K562 (cell line): Measurements from ENCODE around the gene FMNL2. TPM values are rescaled to one million over a fixed set of nuclear protein-coding genes. Genes with fewer than 3 reads are reported as not detected.
A peak's percentile ranks its signal among the peaks of the same experiment; 100 is the strongest.

Experiments used
- ATAC-seq: fragments of 200-7000 bp; cut with Tn5 transposase; 3 replicates; pipeline ENCODE4 v1.9.1; 2020; ENCODE audit warnings: moderate library complexity
- BruUV-seq: library from RNA; stranded (reverse); fragments of 400-500 nt; replicated peaks from 2 replicates; lab custom pipeline; 2021; lab: Mats Ljungman, UMichigan
- CTCF ChIA-PET: fragments of 300-600 bp; formaldehyde crosslinking; extraction: SDS; loops from one replicate; lab custom pipeline; 2021; ENCODE audit warnings: low intra/inter-chr PET ratio; lab: Yijun Ruan, JAX
- POLR2A ChIA-PET: fragments of 300-600, 350-650 bp; sonication (Branson Sonifier 250); formaldehyde crosslinking; extraction: SDS; loops from one replicate; lab custom pipeline; 2021; ENCODE audit warnings: antibody characterized with exemption, inconsistent platforms; lab: Yijun Ruan, JAX
- DNase-seq, 4 experiments: peaks; one replicate each; pipeline versions ENCODE4 v3.0.0 to v3.0.0-alpha.2; 2011 to 2018; ENCODE audit warnings: low spot score in 3 of 4, mixed read lengths in 3 of 4; ENCODE audit errors: extremely low read depth in 1 of 4
- FAIRE-seq: peaks from 2 replicates; lab custom pipeline; 2011; peaks lifted over from hg19 to GRCh38; lab: Jason Lieb, UNC
- H2AFZ ChIP-seq: 2 replicates; pipeline ENCODE4 v1.6.0; 2011; ENCODE audit warnings: low read depth, low read length, control low read depth, inconsistent platforms
- H3K27ac ChIP-seq: fragments of 200-600 bp; 3 replicates; pipeline ENCODE4 v1.8.0; 2011; ENCODE audit warnings: low read depth, mild to moderate bottlenecking, control low read depth, inconsistent platforms, low read length, moderate library complexity, mixed read lengths; ENCODE audit errors: extremely low read depth
- H3K27me3 ChIP-seq, 2 experiments: fragments of 300-600 bp in 1 of 2; 2 replicates in 1 of 2; 3 replicates in 1 of 2; pipeline versions ENCODE4 v1.6.0 to v1.8.0; 2011; ENCODE audit warnings: inconsistent platforms in 2 of 2, low read length in 2 of 2, mild to moderate bottlenecking in 1 of 2, mixed read lengths in 1 of 2, moderate library complexity in 1 of 2; ENCODE audit not compliant: control insufficient read depth in 2 of 2, insufficient read depth in 2 of 2
- H3K36me3 ChIP-seq: fragments of 300-600 bp; 3 replicates; pipeline ENCODE4 v1.8.0; 2011; ENCODE audit warnings: mild to moderate bottlenecking, low read length, inconsistent platforms; ENCODE audit not compliant: control insufficient read depth, insufficient read depth
- H3K4me1 ChIP-seq, 2 experiments: fragments of 200-600 bp in 1 of 2; replicated peaks in 1 of 2; 2 replicates in 1 of 2; 3 replicates in 1 of 2; pipeline versions ENCODE4 v1.5.1 to v1.8.0; 2011; ENCODE audit warnings: inconsistent platforms in 2 of 2, low read length in 2 of 2, mild to moderate bottlenecking in 1 of 2, mixed read lengths in 1 of 2, moderate library complexity in 1 of 2; ENCODE audit not compliant: control insufficient read depth in 2 of 2, insufficient read depth in 2 of 2
- H3K4me2 ChIP-seq: 2 replicates; pipeline ENCODE4 v1.6.1; 2011; ENCODE audit warnings: low read length, control low read depth, inconsistent platforms, mixed read lengths; ENCODE audit not compliant: insufficient read depth
- H3K4me3 ChIP-seq: fragments of 200-600 bp; sonication (generic), shearing (Covaris generic); 2 replicates; pipeline ENCODE4 v1.5.1; 2016; ENCODE audit warnings: control low read depth, inconsistent platforms
- H3K79me2 ChIP-seq: fragments of 200-600 bp; 3 replicates; pipeline ENCODE4 v1.8.0; 2011; ENCODE audit warnings: low read length, inconsistent platforms; ENCODE audit not compliant: control insufficient read depth, insufficient read depth
- H3K9ac ChIP-seq, 2 experiments: 2 replicates each; pipeline versions ENCODE4 v1.6.0 to v1.6.1; 2011; ENCODE audit warnings: low read depth in 2 of 2, low read length in 2 of 2, control low read depth in 1 of 2, inconsistent platforms in 1 of 2, mild to moderate bottlenecking in 1 of 2, mixed read lengths in 1 of 2; ENCODE audit not compliant: insufficient read depth in 1 of 2
- H3K9me1 ChIP-seq: one replicate; pipeline ENCODE4 v1.6.0; 2011; ENCODE audit warnings: inconsistent platforms, mild to moderate bottlenecking, low read length, moderate library complexity; ENCODE audit not compliant: control insufficient read depth, insufficient read depth
- H3K9me3 ChIP-seq: replicated peaks from 2 replicates; pipeline ENCODE4 v1.5.1; 2011; ENCODE audit warnings: low read depth, low read length, inconsistent platforms; ENCODE audit not compliant: control insufficient read depth, insufficient read depth
- H4K20me1 ChIP-seq: replicated peaks from 2 replicates; pipeline ENCODE4 v1.6.1; 2011; ENCODE audit warnings: low read length, inconsistent platforms, mixed read lengths; ENCODE audit not compliant: control insufficient read depth, insufficient read depth
- C11orf30 ChIP-seq: fragments of 450-650 bp; IDR thresholded peaks from 2 replicates; pipeline ENCODE4 v1.6.1; 2016; ENCODE audit warnings: low read depth, mild to moderate bottlenecking
- HDGF ChIP-seq: fragments of 450-650 bp; IDR thresholded peaks from 2 replicates; pipeline ENCODE4 v1.6.1; 2016
- HOXB6 ChIP-seq: fragments of 250-450 bp; sonication (Bioruptor Pico); IDR thresholded peaks from 2 replicates; pipeline ENCODE4 v1.5.1; 2022; ENCODE audit warnings: mild to moderate bottlenecking, borderline replicate concordance
- MAFF ChIP-seq: IDR thresholded peaks from 2 replicates; pipeline ENCODE4 v1.6.1; 2012; ENCODE audit warnings: low read length, improper control_type of control experiment
- MAFG ChIP-seq: fragments of 450-650 bp; conservative IDR thresholded peaks from 2 replicates; pipeline ENCODE4 v1.6.1; 2016; ENCODE audit warnings: missing genetic modification characterization, missing compliant biosample characterization
- MAFK ChIP-seq: IDR thresholded peaks from 2 replicates; pipeline ENCODE4 v1.6.1; 2011; ENCODE audit warnings: low read length, improper control_type of control experiment
- TAF1 ChIP-seq: IDR thresholded peaks from 2 replicates; pipeline ENCODE4 v1.6.1; 2011; ENCODE audit warnings: mild to moderate bottlenecking, low read length, moderate library complexity; ENCODE audit not compliant: insufficient read depth, control insufficient read depth, severe bottlenecking; ENCODE audit errors: extremely low read depth
- ZNF316 ChIP-seq: fragments of 450-650 bp; IDR thresholded peaks from 2 replicates; pipeline ENCODE4 v1.6.1; 2016
- ZSCAN32 ChIP-seq: fragments of 450-650 bp; formaldehyde crosslinking; IDR thresholded peaks from 2 replicates; pipeline ENCODE4 v1.4.0; 2020; ENCODE audit warnings: mild to moderate bottlenecking, moderate library complexity
- WGBS: fragments of 100-300 bp; shearing (Covaris generic); methylation state at CpG from one replicate; pipeline ENCODE4 v1.1.6; 2016; ENCODE audit warnings: low coverage, mixed read lengths; ENCODE audit not compliant: insufficient coverage; ENCODE audit errors: missing lambda C conversion rate; 5-methylcytosine and 5-hydroxymethylcytosine counted together
- in situ Hi-C: fragments of 300-500 bp; cut with MboI; formaldehyde crosslinking; loops from 4 replicates; pipeline ENCODE4 v1.15.0; 2018; ENCODE audit warnings: inconsistent platforms, mixed read lengths
- intact Hi-C: fragments of 100-400 bp; cut with micrococcal nuclease; formaldehyde crosslinking; loops from 2 replicates; pipeline ENCODE4 v1.14.2; 2022
- polyA plus RNA-seq, 8 experiments: library from polyadenylated mRNA; depleted of rRNA in 4 of 8; stranded (reverse) in 5 of 8; unstranded in 3 of 8; fragments of >200 nt; fragmentation: Nextera tagmentation in 2 of 8; fragmentation: Illumina TruSeq in 1 of 8; extraction: Ambion mirVana in 2 of 8; extraction: Trizol in 1 of 8; gene quantifications; 2 replicates each; pipeline versions ENCODE4 v1.2.1 to v1.2.3, GENCODE V29; 2011 to 2014; ENCODE audit warnings: inconsistent platforms in 1 of 8, missing spikeins in 1 of 8
- total RNA-seq, 7 experiments: library from RNA; depleted of rRNA in 6 of 7; stranded (reverse); fragments of >200 nt in 6 of 7; fragmentation: Illumina TruSeq in 2 of 7; extraction: Trizol in 2 of 7; gene quantifications; 2 replicates each; pipeline versions ENCODE4 v1.2.1 to v1.2.3, GENCODE V29; 2011 to 2021; ENCODE audit warnings: low replicate concordance in 1 of 7

FMNL2 gene
- total and polyA plus RNA-seq, 9 of the 15 experiments (the other 6 are each of a cell fraction or from before 2014, with no cell fraction given) = 0.15 to 0.49 (median 0.24) TPM; not detected in 1

DNA sequence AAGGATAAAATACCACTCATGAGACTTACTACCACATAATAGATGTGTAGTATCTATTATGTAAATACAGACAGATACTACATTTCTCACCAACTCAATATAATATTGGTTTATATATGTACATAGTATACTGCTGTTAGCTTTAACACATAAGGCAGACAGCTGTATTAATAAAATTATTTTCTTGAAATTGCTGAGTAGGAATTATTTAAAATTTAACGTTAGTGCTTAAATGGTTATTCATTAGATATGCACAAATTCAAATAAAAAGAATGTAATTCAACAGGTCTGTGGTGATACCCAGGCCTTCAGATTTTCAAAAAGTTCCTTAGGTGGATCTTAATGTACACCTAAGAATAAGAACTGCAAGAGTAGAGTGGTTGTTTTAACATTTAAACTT, 323.2 kb downstream of the FMNL2 start:
- no peak for ATAC-seq
- H2AFZ ChIP-seq = no peak overlapping the region
- no peaks in the 10 kb centered on the region for H3K27me3 ChIP-seq
- CTCF ChIA-PET = no interaction called here
- no peaks in the 10 kb centered on the region for H3K4me1 ChIP-seq
- 93% methylated on average over 1 of the region's 1 CpG for WGBS
- no peaks in the 10 kb centered on the region for H4K20me1 ChIP-seq
- no peaks in the 10 kb centered on the region for H3K9me1 ChIP-seq
- H3K4me3 ChIP-seq = no peak overlapping the region
- DNase-seq = no peak
- H3K79me2 ChIP-seq = no peaks in the 10 kb centered on the region
- H3K9me3 ChIP-seq = no peaks in the 10 kb centered on the region
- no peak overlapping the region for H3K9ac ChIP-seq
- H3K4me2 ChIP-seq = no peak overlapping the region
- H3K27ac ChIP-seq = no peak overlapping the region
- BruUV-seq = no TSS peak
- in situ Hi-C loops (no loop called here), intact Hi-C loops (no loop called here)
- FAIRE-seq = no peak
- peaks cover 94% of the 10 kb centered on the region for H3K36me3 ChIP-seq
- TF ChIP-seq MAFF (peak; percentile 55; the same call in 1 of the 2 replicates), HDGF (no peak), ZSCAN32 (CRISPR knock-in tag) (no peak), MAFG (peak; percentile 62; the same call in 1 of the 2 replicates), C11orf30 (peak; percentile 72), TAF1 (no peak), ZNF316 (peak; percentile 91), MAFK (peak; percentile 53; the same call in 1 of the 2 replicates)
- POLR2A ChIA-PET = interaction anchor here (1.1 to 1.6 kb wide), 2 partner anchors 11 to 119 kb away, joined by 3 to 4 read pairs; no protein-coding TSS in a partner anchor

DNA sequence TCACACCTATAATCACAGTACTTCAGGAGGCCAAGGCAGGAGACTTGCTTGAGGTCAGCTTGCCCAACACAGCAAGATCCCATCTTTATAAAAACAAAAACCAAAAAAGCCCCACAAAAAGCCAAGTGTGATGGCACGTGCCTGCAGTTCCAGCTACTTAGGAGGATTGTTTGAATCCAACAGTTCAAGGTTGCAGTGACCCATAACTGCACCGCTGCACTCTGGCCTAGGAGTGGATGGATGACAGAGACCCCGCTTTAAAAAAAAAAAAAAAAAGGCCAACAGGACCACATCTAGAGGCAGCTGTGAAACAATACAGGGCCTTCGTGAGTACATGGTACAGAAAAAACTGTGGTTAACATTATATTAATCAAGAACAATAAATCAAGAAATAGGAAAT, 326.1 kb downstream of the FMNL2 start:
- H4K20me1 ChIP-seq = no peaks in the 10 kb centered on the region
- H3K27ac ChIP-seq = no peak overlapping the region
- in situ Hi-C loops = no loop called here
- intact Hi-C loops = no loop called here
- ATAC-seq (no peak), FAIRE-seq (no peak), DNase-seq (no peak)
- peaks cover 95% of the 10 kb centered on the region for H3K36me3 ChIP-seq
- no peak overlapping the region for H2AFZ ChIP-seq
- no peaks in the 10 kb centered on the region for H3K9me3 ChIP-seq
- no TSS peak for BruUV-seq
- CTCF ChIA-PET = no interaction called here
- H3K9me1 ChIP-seq = no peaks in the 10 kb centered on the region
- no peaks in the 10 kb centered on the region for H3K79me2 ChIP-seq
- H3K4me2 ChIP-seq = no peak overlapping the region
- WGBS = 91% methylated on average over 3 of the region's 4 CpGs
- H3K9ac ChIP-seq = no peak overlapping the region
- no peak for TF ChIP-seq HOXB6 (CRISPR knock-in tag)
- no peaks in the 10 kb centered on the region for H3K27me3 ChIP-seq
- H3K4me3 ChIP-seq = no peak overlapping the region
- H3K4me1 ChIP-seq = no peaks in the 10 kb centered on the region
- POLR2A ChIA-PET = interaction anchor here (0.8 to 1.2 kb wide), 2 partner anchors 15 to 72 kb away, joined by 3 to 4 read pairs; no protein-coding TSS in a partner anchor
